NCI-H1048 (cell line): ENCODE results near the gene DCXR.

Source experiments
- DNase-seq: peaks from one replicate; lab custom pipeline; 2025; lab: John Stamatoyannopoulos, UW

The DCXR gene

GRCh38 chr17:82037092-82037888 is at the start of gene DCXR:
Gene DCXR (minus strand): TSS chr17:82037697. CDS start chr17:82037682, 15 bp downstream.
- DNase-seq: peak; percentile 92

- DNase-seq: no peak
These were observed 48.7 kb upstream of the DCXR start for GRCh38 chr17:82085931-82086764.

- no peak for DNase-seq
These were observed 47.7 kb upstream of the DCXR start for GRCh38 chr17:82085031-82085861.

GRCh38 chr17:82084373-82085030 is 47.0 kb upstream of the DCXR start:
- no peak for DNase-seq

GRCh38 chr17:82083533-82084359 is 46.2 kb upstream of the DCXR start:
- DNase-seq: no peak

- no peak for DNase-seq
These were observed 45.5 kb upstream of the DCXR start for GRCh38 chr17:82083009-82083408.

- DNase-seq: no peak
These were observed 45.0 kb upstream of the DCXR start for GRCh38 chr17:82082456-82082855.

- no peak for DNase-seq
These were observed 44.5 kb upstream of the DCXR start for GRCh38 chr17:82081966-82082365.

- DNase-seq: no peak
These were observed 44.0 kb upstream of the DCXR start for GRCh38 chr17:82081546-82081945.

- no peak for DNase-seq
These were observed 43.4 kb upstream of the DCXR start for GRCh38 chr17:82080789-82081464.

- no peak for DNase-seq
These were observed 42.7 kb upstream of the DCXR start for GRCh38 chr17:82080048-82080788.

- no peak for DNase-seq
These were observed 41.6 kb upstream of the DCXR start for GRCh38 chr17:82079001-82079677.

- DNase-seq: no peak
These were observed 40.9 kb upstream of the DCXR start for GRCh38 chr17:82078433-82078832.

GRCh38 chr17:82077617-82078358 is 40.3 kb upstream of the DCXR start:
- DNase-seq: no peak

- no peak for DNase-seq
These were observed 39.5 kb upstream of the DCXR start for GRCh38 chr17:82076785-82077591.

- DNase-seq: no peak
These were observed 38.7 kb upstream of the DCXR start for GRCh38 chr17:82076018-82076784.

GRCh38 chr17:82073446-82073845 is 35.9 kb upstream of the DCXR start:
- DNase-seq: no peak
